Fibroblast of mammary gland (primary cell): ENCODE results near the gene ATP6V0E1.
A peak's percentile ranks its signal among the peaks of the same experiment; 100 is the strongest.

Source experiments
- DNase-seq: peaks from one replicate; pipeline ENCODE4 v3.0.0-alpha.2; 2010; ENCODE audit warnings: low read depth
- H3K4me3 ChIP-seq: 2 replicates; pipeline ENCODE4 v1.5.1; 2011; ENCODE audit warnings: low read depth, mild to moderate bottlenecking, low read length, moderate library complexity; ENCODE audit not compliant: control insufficient read depth
- TF ChIP-seq, protein P1 (sequence below): conservative IDR thresholded peaks from 2 replicates; pipeline ENCODE4 v1.5.1; 2011; ENCODE audit warnings: low read depth, low read length, inconsistent platforms; ENCODE audit not compliant: control insufficient read depth, insufficient read depth

The ATP6V0E1 gene

DNA sequence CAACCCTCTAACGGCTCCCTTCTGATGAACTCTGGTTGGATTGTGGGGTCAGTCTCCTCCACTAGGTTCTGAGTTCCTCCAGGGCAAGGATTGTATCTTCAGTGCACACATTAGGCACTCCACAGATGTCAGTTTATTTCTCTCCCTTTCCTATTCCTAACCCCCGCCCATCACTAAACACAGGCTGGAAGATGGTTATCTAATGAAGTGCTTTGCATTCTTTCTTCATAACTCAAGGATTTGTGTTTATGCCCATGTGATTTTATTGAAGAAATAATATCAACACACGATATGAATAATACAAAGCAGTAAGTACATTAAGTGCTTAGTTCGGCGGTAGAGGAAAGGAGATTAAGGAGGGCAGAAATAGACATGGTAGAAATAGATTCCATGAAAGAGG is 68.2 kb downstream of the ATP6V0E1 start:
- TF ChIP-seq, protein P1, sequence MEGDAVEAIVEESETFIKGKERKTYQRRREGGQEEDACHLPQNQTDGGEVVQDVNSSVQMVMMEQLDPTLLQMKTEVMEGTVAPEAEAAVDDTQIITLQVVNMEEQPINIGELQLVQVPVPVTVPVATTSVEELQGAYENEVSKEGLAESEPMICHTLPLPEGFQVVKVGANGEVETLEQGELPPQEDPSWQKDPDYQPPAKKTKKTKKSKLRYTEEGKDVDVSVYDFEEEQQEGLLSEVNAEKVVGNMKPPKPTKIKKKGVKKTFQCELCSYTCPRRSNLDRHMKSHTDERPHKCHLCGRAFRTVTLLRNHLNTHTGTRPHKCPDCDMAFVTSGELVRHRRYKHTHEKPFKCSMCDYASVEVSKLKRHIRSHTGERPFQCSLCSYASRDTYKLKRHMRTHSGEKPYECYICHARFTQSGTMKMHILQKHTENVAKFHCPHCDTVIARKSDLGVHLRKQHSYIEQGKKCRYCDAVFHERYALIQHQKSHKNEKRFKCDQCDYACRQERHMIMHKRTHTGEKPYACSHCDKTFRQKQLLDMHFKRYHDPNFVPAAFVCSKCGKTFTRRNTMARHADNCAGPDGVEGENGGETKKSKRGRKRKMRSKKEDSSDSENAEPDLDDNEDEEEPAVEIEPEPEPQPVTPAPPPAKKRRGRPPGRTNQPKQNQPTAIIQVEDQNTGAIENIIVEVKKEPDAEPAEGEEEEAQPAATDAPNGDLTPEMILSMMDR: no peak
- no peak overlapping the region for H3K4me3 ChIP-seq
- no peak for DNase-seq

DNA sequence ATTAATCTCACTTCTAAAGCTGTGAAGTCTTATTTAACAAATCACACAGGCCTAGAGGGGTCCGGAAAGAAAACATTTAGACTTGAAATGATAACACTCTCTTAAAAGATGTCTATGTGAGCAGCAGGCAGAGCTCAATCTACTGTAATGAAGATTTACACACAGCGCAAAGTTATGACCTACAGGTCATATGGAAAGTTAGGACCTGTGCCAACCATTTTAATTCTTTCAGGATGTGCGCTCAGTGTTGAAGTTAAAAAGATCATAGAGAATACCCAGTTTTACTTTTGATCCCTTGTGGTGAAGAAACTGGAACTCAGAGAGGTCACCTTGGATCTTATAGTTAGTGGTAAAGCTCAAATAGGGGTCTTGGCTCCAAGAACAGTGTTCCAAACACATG is 69.5 kb downstream of the ATP6V0E1 start:
- TF ChIP-seq, protein P1: no peak
- no peak for DNase-seq
- H3K4me3 ChIP-seq: no peak overlapping the region

DNA sequence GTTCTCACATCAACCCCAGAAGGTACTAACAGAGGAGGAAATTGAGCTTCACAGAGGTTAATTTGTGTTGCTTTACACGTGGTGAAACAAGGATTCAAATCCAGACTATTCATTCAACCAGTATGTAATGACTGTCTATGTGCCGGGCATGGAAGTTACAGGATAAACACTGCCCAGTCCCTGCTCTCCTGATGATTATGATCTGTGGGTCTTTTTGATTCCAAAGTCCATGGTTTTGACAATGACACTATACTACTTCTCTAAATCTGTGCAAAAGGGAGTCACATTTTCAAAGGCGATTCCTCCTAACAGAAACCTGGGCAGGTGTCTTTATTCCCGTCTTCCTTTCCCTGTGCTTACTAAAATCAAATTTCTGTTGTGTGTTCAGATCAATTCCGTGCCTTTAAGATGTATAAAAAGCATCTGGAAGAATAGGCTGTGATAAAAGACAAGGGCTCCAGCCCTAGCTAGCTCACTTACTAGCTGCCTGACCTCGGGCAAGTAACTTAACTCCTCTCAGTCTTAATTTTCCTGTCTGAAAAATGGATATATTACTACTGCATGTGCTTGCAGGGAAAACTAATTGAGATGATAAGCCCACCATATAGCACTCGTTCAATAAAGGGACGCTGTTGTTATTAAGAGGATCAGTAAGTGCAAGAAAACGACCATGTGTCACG is 71.6 kb downstream of the ATP6V0E1 start:
- TF ChIP-seq, protein P1: no peak
- peak overlapping the region; percentile 76 for H3K4me3 ChIP-seq
- no peak for DNase-seq

DNA sequence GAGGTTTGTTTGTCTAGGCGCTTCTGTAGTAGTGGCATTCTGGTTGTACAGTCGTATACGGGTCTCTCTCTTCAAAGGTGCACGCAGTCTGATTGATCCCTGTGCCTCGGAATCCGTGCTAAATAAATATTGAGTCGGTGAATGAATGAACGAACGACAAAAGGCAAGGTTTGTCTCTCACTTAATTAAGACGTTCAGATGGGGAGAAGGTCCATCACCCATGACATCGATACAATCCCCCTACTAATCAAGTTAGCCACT is 72.1 kb downstream of the ATP6V0E1 start:
- H3K4me3 ChIP-seq: peak overlapping the region; percentile 76
- no peak for DNase-seq
- TF ChIP-seq, protein P1: no peak

DNA sequence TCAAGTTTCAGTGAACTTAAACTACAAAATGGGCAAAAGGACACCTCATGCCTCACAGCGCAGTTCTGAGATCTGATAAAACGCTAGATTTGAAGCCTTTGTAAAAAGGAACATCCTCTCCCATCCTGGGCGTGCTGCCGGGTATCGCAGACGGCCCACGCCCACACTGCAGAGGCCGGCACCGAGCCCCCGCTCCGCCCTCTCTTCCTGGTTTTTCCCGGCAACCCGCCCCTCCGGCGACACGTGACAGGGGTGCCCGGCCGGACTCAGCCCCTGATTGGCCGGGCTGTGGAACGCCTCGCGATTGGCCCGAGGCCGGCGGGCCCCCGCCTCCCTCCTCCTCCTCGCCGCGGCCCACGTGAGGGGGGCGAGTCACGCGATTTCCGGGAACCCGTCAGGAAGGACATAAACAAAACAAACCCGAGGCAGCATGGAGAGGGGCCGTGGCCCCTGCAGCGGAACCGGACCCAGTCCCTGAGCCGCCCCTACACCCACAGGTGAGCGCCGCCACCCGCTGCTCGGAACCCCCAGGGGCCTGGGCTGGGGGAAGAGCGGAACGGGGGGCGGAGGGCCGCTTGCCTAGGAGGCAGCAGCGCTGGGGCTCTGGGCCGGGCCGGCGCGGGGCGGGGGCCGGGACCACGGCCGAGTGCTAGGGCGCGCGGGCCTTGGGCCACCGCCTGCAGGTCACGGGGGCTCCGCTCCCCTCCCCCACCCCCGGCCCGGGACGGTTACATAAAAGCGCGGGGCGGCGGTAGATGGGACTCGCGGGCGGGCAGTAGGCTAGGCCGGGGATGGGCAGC is 72.6 kb downstream of the ATP6V0E1 start, which contains the start of gene CREBRF:
Gene CREBRF (plus strand): TSS at position 370 of the 800 bp plus-strand sequence. CDS start 24,424 bp downstream, outside the sequence.
- DNase-seq: peak; percentile 91
- H3K4me3 ChIP-seq: peak within 1 kb of the TSS; percentile 88
- TF ChIP-seq, protein P1: no peak

DNA sequence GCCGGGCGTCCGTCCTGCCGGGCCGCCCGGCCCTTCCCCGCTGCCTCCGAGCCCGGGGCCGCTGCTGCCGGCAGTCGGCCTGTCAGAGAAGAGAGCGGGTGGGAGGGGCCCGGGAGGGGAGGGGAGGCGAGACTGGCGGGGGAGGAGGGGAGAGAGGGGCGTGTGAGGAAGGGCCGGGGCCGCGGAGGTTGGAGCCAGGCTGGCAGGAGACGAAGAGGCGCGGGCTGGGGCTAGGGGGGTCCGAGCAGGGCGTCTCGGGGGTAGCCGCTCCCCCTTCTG is 73.2 kb downstream of the ATP6V0E1 start:
- TF ChIP-seq, protein P1: no peak
- peak overlapping the region; percentile 88 for H3K4me3 ChIP-seq
- no peak for DNase-seq
